Caco-2 (cell line): ENCODE results near the gene TAGLN2. TPM values are rescaled to one million over a fixed set of nuclear protein-coding genes. Genes with fewer than 3 reads are reported as not detected.

ENCODE experiments used
- BruUV-seq: library from RNA; stranded (reverse); fragments of 400-500 nt; replicated peaks from 2 replicates; lab custom pipeline; 2021; lab: Mats Ljungman, UMichigan
- CTCF ChIA-PET: fragments of 300-600 bp; sonication (Branson Sonifier 250); formaldehyde crosslinking; loops from one replicate; lab custom pipeline; 2022; ENCODE audit warnings: antibody characterized with exemption; lab: Charles Lee
- POLR2A ChIA-PET: fragments of 300-600 bp; sonication (Branson Sonifier 250); formaldehyde crosslinking; loops from one replicate; lab custom pipeline; 2022; ENCODE audit warnings: antibody characterized with exemption; lab: Charles Lee
- DNase-seq, 2 experiments: peaks; one replicate each; pipeline versions ENCODE4 v3.0.0 to v3.0.0-alpha.2; 2020 to 2022
- H3K27me3 ChIP-seq: replicated peaks from 2 replicates; pipeline ENCODE4 v1.6.0; 2011; ENCODE audit warnings: low read length; ENCODE audit not compliant: control insufficient read depth, insufficient read depth
- H3K36me3 ChIP-seq: 2 replicates; pipeline ENCODE4 v1.5.1; 2011; ENCODE audit warnings: low read length; ENCODE audit not compliant: control insufficient read depth, insufficient read depth
- H3K4me1 ChIP-seq: fragments of 250-450 bp; sonication (Bioruptor Pico); 2 replicates; pipeline ENCODE4 v1.5.1; 2020; ENCODE audit warnings: mild to moderate bottlenecking
- H3K4me3 ChIP-seq: 2 replicates; pipeline ENCODE4 v1.5.1; 2011; ENCODE audit warnings: low read depth, mild to moderate bottlenecking, control low read depth, low read length
- H3K9me3 ChIP-seq: fragments of 250-450 bp; sonication (Bioruptor Pico); 2 replicates; pipeline ENCODE4 v1.5.1; 2020; ENCODE audit warnings: mild to moderate bottlenecking, moderate library complexity
- H3K27ac Mint-ChIP-seq: one replicate; pipeline ENCODE4 v1.8.0; 2022; ENCODE audit warnings: mixed read lengths; ENCODE audit not compliant: unreplicated experiment
- H3K27me3 Mint-ChIP-seq: one replicate; pipeline ENCODE4 v1.8.0; 2022; ENCODE audit warnings: mixed read lengths; ENCODE audit not compliant: insufficient read depth, unreplicated experiment
- H3K36me3 Mint-ChIP-seq: one replicate; pipeline ENCODE4 v1.8.0; 2022; ENCODE audit warnings: mild to moderate bottlenecking, mixed read lengths; ENCODE audit not compliant: insufficient read depth, unreplicated experiment
- H3K4me1 Mint-ChIP-seq: one replicate; pipeline ENCODE4 v1.8.0; 2022; ENCODE audit warnings: low read depth, mixed read lengths; ENCODE audit not compliant: unreplicated experiment
- H3K4me3 Mint-ChIP-seq: one replicate; pipeline ENCODE4 v1.8.0; 2022; ENCODE audit warnings: mild to moderate bottlenecking, moderate library complexity, mixed read lengths; ENCODE audit not compliant: unreplicated experiment
- H3K9me3 Mint-ChIP-seq: one replicate; pipeline ENCODE4 v1.8.0; 2022; ENCODE audit warnings: mixed read lengths; ENCODE audit not compliant: unreplicated experiment
- CTCF ChIP-seq, 2 experiments: fragments of 200-600 bp in 1 of 2; IDR thresholded peaks; 1 replicate in 1 of 2; 2 replicates in 1 of 2; pipeline versions ENCODE4 v1.5.1 to v1.8.0; 2011 to 2022; ENCODE audit warnings: antibody characterized with exemption in 1 of 2, control low read depth in 1 of 2, inconsistent platforms in 1 of 2, low read depth in 1 of 2, low read length in 1 of 2, mild to moderate bottlenecking in 1 of 2, moderate library complexity in 1 of 2; ENCODE audit not compliant: insufficient read depth in 1 of 2, severe bottlenecking in 1 of 2, unreplicated experiment in 1 of 2
- intact Hi-C: fragments of 100-400 bp; cut with micrococcal nuclease; formaldehyde crosslinking; loops from one replicate; pipeline ENCODE4 v1.10.0; 2022; ENCODE audit not compliant: unreplicated experiment
- total RNA-seq: library from RNA; stranded (reverse); gene quantifications from 2 replicates; pipeline ENCODE4 v1.2.3, GENCODE V29; 2022

Gene TAGLN2
- total RNA-seq, 1 experiment from 2014 or later = 531 TPM

GRCh38 chr1:159897962-159898361 is 27.3 kb downstream of the TAGLN2 start:
- POLR2A ChIA-PET = no interaction called here
- H3K9me3 Mint-ChIP-seq = no peaks in the 10 kb centered on the region

GRCh38 chr1:159896546-159896930 is 28.8 kb downstream of the TAGLN2 start:
- H3K9me3 ChIP-seq = no peaks in the 10 kb centered on the region
- no peak for TF ChIP-seq CTCF (IDR thresholded peaks at IDR 0.05; ENCODE audit: insufficient read depth in 1 of 2, low read depth in 1 of 2, low read length in 1 of 2, severe bottlenecking in 1 of 2, unreplicated experiment in 1 of 2)
- H3K27me3 Mint-ChIP-seq = no peaks in the 10 kb centered on the region
- no peak for DNase-seq
- H3K4me3 ChIP-seq = no peak overlapping the region
- H3K4me1 Mint-ChIP-seq = peaks cover 42% of the 10 kb centered on the region
- intact Hi-C loops = no loop called here
- H3K36me3 Mint-ChIP-seq = peaks cover 24% of the 10 kb centered on the region
- ChIA-PET CTCF (interaction anchor here (1.2 to 1.5 kb wide), 2 partner anchors 98 to 111 kb away, joined by 4 read pairs; no protein-coding TSS in a partner anchor), POLR2A (no interaction called here)
- no peaks in the 10 kb centered on the region for H3K27me3 ChIP-seq
- BruUV-seq = no TSS peak
- no peak overlapping the region for H3K27ac Mint-ChIP-seq
- H3K4me1 ChIP-seq = peaks cover 45% of the 10 kb centered on the region
- H3K9me3 Mint-ChIP-seq = no peaks in the 10 kb centered on the region
- H3K36me3 ChIP-seq = no peaks in the 10 kb centered on the region
- H3K4me3 Mint-ChIP-seq = no peak overlapping the region

More at GRCh38 chr1:159897962-159898361, 27.3 kb downstream of the TAGLN2 start:
- no peak for DNase-seq
- Mint-ChIP-seq H3K27ac (no peak overlapping the region), H3K27me3 (no peaks in the 10 kb centered on the region), H3K4me3 (no peak overlapping the region), H3K36me3 (peaks cover 26% of the 10 kb centered on the region), H3K4me1 (peaks cover 45% of the 10 kb centered on the region)
- no peaks in the 10 kb centered on the region for H3K36me3 ChIP-seq
- H3K27me3 ChIP-seq = no peaks in the 10 kb centered on the region
- TF ChIP-seq CTCF (IDR thresholded peaks at IDR 0.05; ENCODE audit: insufficient read depth in 1 of 2, low read depth in 1 of 2, low read length in 1 of 2, severe bottlenecking in 1 of 2, unreplicated experiment in 1 of 2) = no peak
- intact Hi-C loops = no loop called here
- peaks cover 53% of the 10 kb centered on the region for H3K4me1 ChIP-seq
- no TSS peak for BruUV-seq
- H3K4me3 ChIP-seq = no peak overlapping the region
- CTCF ChIA-PET = no interaction called here
- no peaks in the 10 kb centered on the region for H3K9me3 ChIP-seq

- CTCF ChIA-PET = interaction anchor here (1.2 to 1.5 kb wide), 2 partner anchors 97 to 112 kb away, joined by 4 read pairs; no protein-coding TSS in a partner anchor
- intact Hi-C loops = no loop called here
These were observed 29.3 kb downstream of the TAGLN2 start for GRCh38 chr1:159895836-159896545.

More at GRCh38 chr1:159895836-159896545, 29.3 kb downstream of the TAGLN2 start:
- H3K4me3 ChIP-seq = no peak overlapping the region
- Mint-ChIP-seq H3K36me3 (peaks cover 18% of the 10 kb centered on the region), H3K27ac (no peak overlapping the region), H3K4me1 (peaks cover 36% of the 10 kb centered on the region), H3K4me3 (no peak overlapping the region), H3K27me3 (no peaks in the 10 kb centered on the region), H3K9me3 (no peaks in the 10 kb centered on the region)
- peaks cover 40% of the 10 kb centered on the region for H3K4me1 ChIP-seq
- H3K9me3 ChIP-seq = no peaks in the 10 kb centered on the region
- no peaks in the 10 kb centered on the region for H3K27me3 ChIP-seq
- no peak for DNase-seq
- H3K36me3 ChIP-seq = no peaks in the 10 kb centered on the region
- no TSS peak for BruUV-seq
- POLR2A ChIA-PET = no interaction called here
- TF ChIP-seq CTCF (IDR thresholded peaks at IDR 0.05; ENCODE audit: insufficient read depth in 1 of 2, low read depth in 1 of 2, low read length in 1 of 2, severe bottlenecking in 1 of 2, unreplicated experiment in 1 of 2) = no peak
